ENCODE measurements around the gene HMCN2.
A peak's percentile ranks its signal among the peaks of the same experiment; 100 is the strongest.

Gene HMCN2

GRCh38 chr9:130368631-130369103 is 103.1 kb downstream of the HMCN2 start:
- H3K18ac ChIP-seq (ENCODE audit: low read length) = no peak overlapping the region
- no peak overlapping the region for H3K14ac ChIP-seq (ENCODE audit: low read length)
- H3K4ac ChIP-seq (ENCODE audit: low read length) = no peak overlapping the region
- no peak overlapping the region for H3K9ac ChIP-seq (ENCODE audit: low read depth, low read length, poor library complexity)
- H3K23ac ChIP-seq (ENCODE audit: low read depth, low read length, poor library complexity) = no peak overlapping the region
- no peak overlapping the region for H4K8ac ChIP-seq (ENCODE audit: low read depth, low read length)
- no peak overlapping the region for H2BK5ac ChIP-seq (ENCODE audit: low read length)
- H3K4me1 ChIP-seq (ENCODE audit: control insufficient read depth in 2 of 2, insufficient read depth in 1 of 2, low read depth in 1 of 2, low read length in 2 of 2) = peaks cover 0 to 3% of the 10 kb centered on the region in 2 donors
- H3K27ac ChIP-seq (replicated peaks; ENCODE audit: low read length) = no peak overlapping the region
- no peak overlapping the region for H2BK15ac ChIP-seq (ENCODE audit: low read length)
- H2BK12ac ChIP-seq (ENCODE audit: low read length) = peak overlapping the region; percentile 43
- DNase-seq (ENCODE audit: low spot score) = no peak
- H3K4me2 ChIP-seq (ENCODE audit: insufficient read depth, low read length, poor library complexity, severe bottlenecking) = no peak overlapping the region
- no CpG with 5 or more reads among the region's 8 CpGs for WGBS, 2 donors (ENCODE audit: extremely low coverage in 2 of 2, insufficient read length in 2 of 2, insufficient replicate concordance in 1 of 2)
- H2AFZ ChIP-seq (ENCODE audit: low read length) = no peak overlapping the region
- peaks cover 0 to 1% (median 0%) of the 10 kb centered on the region in 3 experiments for H3K27me3 ChIP-seq (ENCODE audit: control insufficient read depth in 3 of 3, insufficient read depth in 3 of 3, low read depth in 1 of 3, low read length in 3 of 3)
- H4K91ac ChIP-seq (ENCODE audit: low read depth, low read length, poor library complexity) = no peak overlapping the region
- H3K9me3 ChIP-seq (replicated peaks in 1 of 2; ENCODE audit: control insufficient read depth in 2 of 2, insufficient read depth in 1 of 2, low read depth in 1 of 2, low read length in 2 of 2) = no peaks in the 10 kb centered on the region
- no peak overlapping the region for H2AK5ac ChIP-seq (ENCODE audit: low read depth, low read length)
- H3K79me1 ChIP-seq (ENCODE audit: low read depth, low read length) = no peaks in the 10 kb centered on the region
- no peaks in the 10 kb centered on the region for H3K36me3 ChIP-seq (replicated peaks in 1 of 2; ENCODE audit: control insufficient read depth in 2 of 2, insufficient read depth in 2 of 2, low read length in 2 of 2)
- no peak overlapping the region for H3K4me3 ChIP-seq (ENCODE audit: low read length in 2 of 2)
- H2BK120ac ChIP-seq (ENCODE audit: low read depth, low read length) = no peak overlapping the region

- WGBS, 2 donors (ENCODE audit: extremely low coverage in 2 of 2, insufficient read length in 2 of 2, insufficient replicate concordance in 1 of 2) = no CpG with 5 or more reads among the region's 7 CpGs
- H3K36me3 ChIP-seq (replicated peaks in 1 of 2; ENCODE audit: control insufficient read depth in 2 of 2, insufficient read depth in 2 of 2, low read length in 2 of 2) = no peaks in the 10 kb centered on the region
- H3K27me3 ChIP-seq (ENCODE audit: control insufficient read depth in 3 of 3, insufficient read depth in 3 of 3, low read depth in 1 of 3, low read length in 3 of 3) = peaks cover 0 to 1% (median 0%) of the 10 kb centered on the region in 3 experiments
- H3K4ac ChIP-seq (ENCODE audit: low read length) = no peak overlapping the region
- no peak overlapping the region for H2AFZ ChIP-seq (ENCODE audit: low read length)
- peak overlapping the region; percentile 32 for H4K8ac ChIP-seq (ENCODE audit: low read depth, low read length)
- H3K9ac ChIP-seq (ENCODE audit: low read depth, low read length, poor library complexity) = no peak overlapping the region
- no peak overlapping the region for H2BK120ac ChIP-seq (ENCODE audit: low read depth, low read length)
- H3K4me1 ChIP-seq (ENCODE audit: control insufficient read depth in 2 of 2, insufficient read depth in 1 of 2, low read depth in 1 of 2, low read length in 2 of 2) = peaks cover 0 to 4% of the 10 kb centered on the region in 2 donors
- no peak overlapping the region for H3K4me3 ChIP-seq (ENCODE audit: low read length in 2 of 2)
- no peak overlapping the region for H3K27ac ChIP-seq (replicated peaks; ENCODE audit: low read length)
- H3K79me1 ChIP-seq (ENCODE audit: low read depth, low read length) = no peaks in the 10 kb centered on the region
- H4K91ac ChIP-seq (ENCODE audit: low read depth, low read length, poor library complexity) = no peak overlapping the region
- H3K23ac ChIP-seq (ENCODE audit: low read depth, low read length, poor library complexity) = no peak overlapping the region
- no peak overlapping the region for H2BK12ac ChIP-seq (ENCODE audit: low read length)
- H2AK5ac ChIP-seq (ENCODE audit: low read depth, low read length) = no peak overlapping the region
- H3K14ac ChIP-seq (ENCODE audit: low read length) = peak overlapping the region; percentile 7
- no peak overlapping the region for H3K18ac ChIP-seq (ENCODE audit: low read length)
- H2BK5ac ChIP-seq (ENCODE audit: low read length) = no peak overlapping the region
- DNase-seq (ENCODE audit: low spot score) = no peak
- H3K9me3 ChIP-seq (replicated peaks in 1 of 2; ENCODE audit: control insufficient read depth in 2 of 2, insufficient read depth in 1 of 2, low read depth in 1 of 2, low read length in 2 of 2) = no peaks in the 10 kb centered on the region
- H2BK15ac ChIP-seq (ENCODE audit: low read length) = peak overlapping the region; percentile 47
- H3K4me2 ChIP-seq (ENCODE audit: insufficient read depth, low read length, poor library complexity, severe bottlenecking) = no peak overlapping the region
Measured at GRCh38 chr9:130370226-130370625, 104.7 kb downstream of the HMCN2 start.

GRCh38 chr9:130371196-130371966 is 105.8 kb downstream of the HMCN2 start:
- DNase-seq (ENCODE audit: low spot score) = no peak
- no peak overlapping the region for H3K4ac ChIP-seq (ENCODE audit: low read length)
- no peak overlapping the region for H3K4me2 ChIP-seq (ENCODE audit: insufficient read depth, low read length, poor library complexity, severe bottlenecking)
- H3K27me3 ChIP-seq (ENCODE audit: control insufficient read depth in 3 of 3, insufficient read depth in 3 of 3, low read depth in 1 of 3, low read length in 3 of 3) = no peaks in the 10 kb centered on the region
- H3K36me3 ChIP-seq (replicated peaks in 1 of 2; ENCODE audit: control insufficient read depth in 2 of 2, insufficient read depth in 2 of 2, low read length in 2 of 2) = no peaks in the 10 kb centered on the region
- H3K79me1 ChIP-seq (ENCODE audit: low read depth, low read length) = no peaks in the 10 kb centered on the region
- H2BK120ac ChIP-seq (ENCODE audit: low read depth, low read length) = no peak overlapping the region
- no peak overlapping the region for H2BK5ac ChIP-seq (ENCODE audit: low read length)
- H3K23ac ChIP-seq (ENCODE audit: low read depth, low read length, poor library complexity) = no peak overlapping the region
- H2BK12ac ChIP-seq (ENCODE audit: low read length) = no peak overlapping the region
- H3K4me1 ChIP-seq (ENCODE audit: control insufficient read depth in 2 of 2, insufficient read depth in 1 of 2, low read depth in 1 of 2, low read length in 2 of 2) = peaks cover 0 to 4% of the 10 kb centered on the region in 2 donors
- H3K4me3 ChIP-seq (ENCODE audit: low read length in 2 of 2) = no peak overlapping the region
- H2BK15ac ChIP-seq (ENCODE audit: low read length) = peak overlapping the region; percentile 12
- H3K14ac ChIP-seq (ENCODE audit: low read length) = no peak overlapping the region
- H3K27ac ChIP-seq (replicated peaks; ENCODE audit: low read length) = no peak overlapping the region
- H3K9me3 ChIP-seq (replicated peaks in 1 of 2; ENCODE audit: control insufficient read depth in 2 of 2, insufficient read depth in 1 of 2, low read depth in 1 of 2, low read length in 2 of 2) = no peaks in the 10 kb centered on the region
- WGBS, 2 donors (ENCODE audit: extremely low coverage in 2 of 2, insufficient read length in 2 of 2, insufficient replicate concordance in 1 of 2) = no CpG with 5 or more reads among the region's 3 CpGs
- no peak overlapping the region for H4K8ac ChIP-seq (ENCODE audit: low read depth, low read length)
- H3K9ac ChIP-seq (ENCODE audit: low read depth, low read length, poor library complexity) = peak overlapping the region; percentile 18
- H2AK5ac ChIP-seq (ENCODE audit: low read depth, low read length) = no peak overlapping the region
- H2AFZ ChIP-seq (ENCODE audit: low read length) = no peak overlapping the region
- H4K91ac ChIP-seq (ENCODE audit: low read depth, low read length, poor library complexity) = no peak overlapping the region
- no peak overlapping the region for H3K18ac ChIP-seq (ENCODE audit: low read length)

GRCh38 chr9:130372057-130372456 is 106.5 kb downstream of the HMCN2 start:
- no peaks in the 10 kb centered on the region for H3K79me1 ChIP-seq (ENCODE audit: low read depth, low read length)
- H3K4me2 ChIP-seq (ENCODE audit: insufficient read depth, low read length, poor library complexity, severe bottlenecking) = no peak overlapping the region
- H4K91ac ChIP-seq (ENCODE audit: low read depth, low read length, poor library complexity) = no peak overlapping the region
- H3K9ac ChIP-seq (ENCODE audit: low read depth, low read length, poor library complexity) = peak overlapping the region; percentile 18
- WGBS, 2 donors (ENCODE audit: extremely low coverage in 2 of 2, insufficient read length in 2 of 2, insufficient replicate concordance in 1 of 2) = no CpG with 5 or more reads among the region's 7 CpGs
- H2BK15ac ChIP-seq (ENCODE audit: low read length) = peak overlapping the region; percentile 12
- no peaks in the 10 kb centered on the region for H3K27me3 ChIP-seq (ENCODE audit: control insufficient read depth in 3 of 3, insufficient read depth in 3 of 3, low read depth in 1 of 3, low read length in 3 of 3)
- peaks cover 0 to 4% of the 10 kb centered on the region in 2 donors for H3K4me1 ChIP-seq (ENCODE audit: control insufficient read depth in 2 of 2, insufficient read depth in 1 of 2, low read depth in 1 of 2, low read length in 2 of 2)
- no peaks in the 10 kb centered on the region for H3K36me3 ChIP-seq (replicated peaks in 1 of 2; ENCODE audit: control insufficient read depth in 2 of 2, insufficient read depth in 2 of 2, low read length in 2 of 2)
- no peak overlapping the region for H2AFZ ChIP-seq (ENCODE audit: low read length)
- H3K9me3 ChIP-seq (replicated peaks in 1 of 2; ENCODE audit: control insufficient read depth in 2 of 2, insufficient read depth in 1 of 2, low read depth in 1 of 2, low read length in 2 of 2) = no peaks in the 10 kb centered on the region
- H3K4me3 ChIP-seq (ENCODE audit: low read length in 2 of 2) = no peak overlapping the region
- H3K27ac ChIP-seq (replicated peaks; ENCODE audit: low read length) = no peak overlapping the region
- H3K18ac ChIP-seq (ENCODE audit: low read length) = peak overlapping the region; percentile 67
- no peak overlapping the region for H2BK12ac ChIP-seq (ENCODE audit: low read length)
- no peak overlapping the region for H4K8ac ChIP-seq (ENCODE audit: low read depth, low read length)
- DNase-seq (ENCODE audit: low spot score) = no peak
- no peak overlapping the region for H2BK5ac ChIP-seq (ENCODE audit: low read length)
- H2BK120ac ChIP-seq (ENCODE audit: low read depth, low read length) = no peak overlapping the region
- H3K4ac ChIP-seq (ENCODE audit: low read length) = no peak overlapping the region
- H3K14ac ChIP-seq (ENCODE audit: low read length) = peak overlapping the region; percentile 1
- peak overlapping the region; percentile 42 for H2AK5ac ChIP-seq (ENCODE audit: low read depth, low read length)
- no peak overlapping the region for H3K23ac ChIP-seq (ENCODE audit: low read depth, low read length, poor library complexity)
